Gastrocnemius medialis (tissue), 4 donors: ENCODE data around the gene DYRK1B.

Source experiments
- POLR2A ChIP-seq, 2 donors: fragments of 450-650 bp; IDR thresholded peaks; one replicate each; pipeline ENCODE4 v1.6.1; 2017; ENCODE audit warnings: antibody characterized with exemption in 2 of 2, mild to moderate bottlenecking in 2 of 2, moderate library complexity in 2 of 2
- TF ChIP-seq, protein P1 (sequence below), 5 experiments: fragments of 450-650 bp in 3 of 5; fragments of 200-600 bp in 2 of 5; sonication (generic) in 2 of 5; IDR thresholded peaks in 4 of 5; conservative IDR thresholded peaks in 1 of 5; 1 replicate in 4 of 5; 2 replicates in 1 of 5; pipeline ENCODE4 v1.5.1; 2016 to 2019; ENCODE audit warnings: antibody characterized with exemption in 5 of 5, mild to moderate bottlenecking in 3 of 5, moderate library complexity in 3 of 5

DNA sequence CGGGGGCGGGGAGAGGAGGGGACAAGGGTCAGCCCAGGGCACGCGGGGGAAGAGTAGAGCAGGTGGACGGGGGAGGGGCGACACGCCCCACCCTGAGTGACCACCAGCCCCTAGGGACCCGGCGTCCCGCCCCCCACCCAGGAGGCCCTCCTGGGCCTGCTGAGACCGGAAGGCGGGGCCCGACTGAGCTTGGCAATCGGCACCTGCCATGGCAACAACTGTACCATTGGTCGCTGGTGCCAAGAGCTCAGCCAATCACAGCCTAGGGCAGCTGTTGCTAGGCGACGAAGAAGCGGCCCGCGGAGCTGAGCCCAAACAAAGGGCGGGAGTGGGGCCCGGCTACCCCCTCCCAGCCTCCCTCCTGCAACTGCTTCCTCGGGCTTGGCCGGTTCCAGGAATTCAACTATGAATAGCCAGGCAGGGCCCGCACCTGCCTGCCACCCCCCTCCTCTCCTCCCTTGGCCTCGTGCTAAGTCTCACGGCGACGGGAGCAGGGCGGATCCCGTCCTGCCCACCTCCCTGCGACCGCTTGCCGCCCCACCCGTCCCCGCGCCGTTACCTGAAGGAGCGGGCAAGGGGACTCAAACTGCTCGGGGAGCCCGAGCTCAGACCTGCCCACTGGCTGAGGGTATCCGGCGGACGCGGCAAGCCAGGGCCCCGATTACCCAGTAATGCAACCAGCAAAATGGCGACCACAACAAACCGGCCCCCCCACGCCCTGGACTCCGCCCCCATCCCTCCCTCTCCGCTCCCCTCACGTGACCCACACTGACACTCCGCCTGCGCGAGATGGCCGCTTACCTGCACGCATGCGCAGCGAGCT lies at the start of gene DYRK1B:
- TF ChIP-seq, protein P1, sequence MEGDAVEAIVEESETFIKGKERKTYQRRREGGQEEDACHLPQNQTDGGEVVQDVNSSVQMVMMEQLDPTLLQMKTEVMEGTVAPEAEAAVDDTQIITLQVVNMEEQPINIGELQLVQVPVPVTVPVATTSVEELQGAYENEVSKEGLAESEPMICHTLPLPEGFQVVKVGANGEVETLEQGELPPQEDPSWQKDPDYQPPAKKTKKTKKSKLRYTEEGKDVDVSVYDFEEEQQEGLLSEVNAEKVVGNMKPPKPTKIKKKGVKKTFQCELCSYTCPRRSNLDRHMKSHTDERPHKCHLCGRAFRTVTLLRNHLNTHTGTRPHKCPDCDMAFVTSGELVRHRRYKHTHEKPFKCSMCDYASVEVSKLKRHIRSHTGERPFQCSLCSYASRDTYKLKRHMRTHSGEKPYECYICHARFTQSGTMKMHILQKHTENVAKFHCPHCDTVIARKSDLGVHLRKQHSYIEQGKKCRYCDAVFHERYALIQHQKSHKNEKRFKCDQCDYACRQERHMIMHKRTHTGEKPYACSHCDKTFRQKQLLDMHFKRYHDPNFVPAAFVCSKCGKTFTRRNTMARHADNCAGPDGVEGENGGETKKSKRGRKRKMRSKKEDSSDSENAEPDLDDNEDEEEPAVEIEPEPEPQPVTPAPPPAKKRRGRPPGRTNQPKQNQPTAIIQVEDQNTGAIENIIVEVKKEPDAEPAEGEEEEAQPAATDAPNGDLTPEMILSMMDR (IDR thresholded peaks at IDR 0.05 in 4 of 5, conservative IDR thresholded peaks at IDR 0.05 in 1 of 5) = no peak
- TF ChIP-seq POLR2A (IDR thresholded peaks at IDR 0.05) = peak in 1 of 2 donors; percentile 76
